HepG2 (cell line): ENCODE measurements around the gene ANKRD52. TPM values are rescaled to one million over a fixed set of nuclear protein-coding genes. Genes with fewer than 3 reads are reported as not detected.

Source experiments
- DRAP1 ChIP-seq: IDR thresholded peaks from 2 replicates; pipeline ENCODE4 v1.6.1; 2016; ENCODE audit warnings: missing genetic modification reagents, missing compliant biosample characterization
- EZH2 ChIP-seq: conservative IDR thresholded peaks from 2 replicates; pipeline ENCODE4 v1.6.1; 2012; ENCODE audit warnings: mild to moderate bottlenecking, low read depth, low read length, moderate library complexity
- MAF1 ChIP-seq: sonication (generic); formaldehyde crosslinking; IDR thresholded peaks from 2 replicates; pipeline ENCODE4 v1.5.0; 2020; ENCODE audit warnings: missing genetic modification reagents, borderline replicate concordance
- MAZ ChIP-seq, 2 experiments: sonication (generic) in 1 of 2; formaldehyde crosslinking in 1 of 2; IDR thresholded peaks; 2 replicates each; pipeline versions ENCODE4 v1.5.0 to v1.6.1; 2012 to 2020; ENCODE audit warnings: low read depth in 2 of 2, mild to moderate bottlenecking in 2 of 2, borderline replicate concordance in 1 of 2, improper control_type of control experiment in 1 of 2, low read length in 1 of 2, missing genetic modification reagents in 1 of 2, moderate library complexity in 1 of 2
- NFE2 ChIP-seq: sonication (generic); formaldehyde crosslinking; IDR thresholded peaks from 2 replicates; pipeline ENCODE4 v1.4.0; 2020; ENCODE audit warnings: missing genetic modification reagents
- SIN3A ChIP-seq: IDR thresholded peaks from 2 replicates; pipeline ENCODE4 v1.6.1; 2011; ENCODE audit warnings: low read depth, mild to moderate bottlenecking, control low read depth, low read length, borderline replicate concordance
- ZBTB3 ChIP-seq: sonication (generic); formaldehyde crosslinking; IDR thresholded peaks from 2 replicates; pipeline ENCODE4 v1.4.0; 2020; ENCODE audit warnings: low read depth, mild to moderate bottlenecking, moderate library complexity, missing genetic modification reagents, borderline replicate concordance
- ZKSCAN1 ChIP-seq: fragments of 150-350 bp; IDR thresholded peaks from 2 replicates; pipeline ENCODE4 v1.6.1; 2014; ENCODE audit warnings: low read length
- ZNF142 ChIP-seq: sonication (generic); formaldehyde crosslinking; IDR thresholded peaks from 2 replicates; pipeline ENCODE4 v1.4.0; 2020; ENCODE audit warnings: missing genetic modification reagents
- ZNF24 ChIP-seq: fragments of 450-650 bp; IDR thresholded peaks from 2 replicates; pipeline ENCODE4 v1.6.1; 2017; ENCODE audit warnings: antibody characterized with exemption, mild to moderate bottlenecking
- ZNF276 ChIP-seq: sonication (generic); formaldehyde crosslinking; IDR thresholded peaks from 2 replicates; pipeline ENCODE4 v1.4.0; 2020; ENCODE audit warnings: mild to moderate bottlenecking, low read depth, missing genetic modification reagents
- ZNF280B ChIP-seq: sonication (generic); formaldehyde crosslinking; IDR thresholded peaks from 2 replicates; pipeline ENCODE4 v1.5.0; 2020; ENCODE audit warnings: missing genetic modification reagents, mild to moderate bottlenecking, borderline replicate concordance
- ZNF3 ChIP-seq: IDR thresholded peaks from 2 replicates; pipeline ENCODE4 v1.7.0; 2017; ENCODE audit warnings: inconsistent platforms
- ZNF547 ChIP-seq: sonication (generic); formaldehyde crosslinking; IDR thresholded peaks from 2 replicates; pipeline ENCODE4 v1.5.1; 2020; ENCODE audit warnings: mild to moderate bottlenecking, missing genetic modification reagents
- ZNF766 ChIP-seq: sonication (generic); formaldehyde crosslinking; IDR thresholded peaks from 2 replicates; pipeline ENCODE4 v1.5.0; 2020; ENCODE audit warnings: missing genetic modification reagents, borderline replicate concordance
- polyA plus RNA-seq, 8 experiments: library from polyadenylated mRNA; depleted of rRNA in 3 of 8; stranded (reverse) in 7 of 8; unstranded in 1 of 8; fragments of >200 nt; fragmentation: Illumina TruSeq in 4 of 8; extraction: Trizol in 4 of 8; gene quantifications; 2 replicates each; pipeline versions ENCODE4 v1.2.1 to v1.2.3, GENCODE V29; 2011 to 2016; ENCODE audit warnings: low read depth in 4 of 8, missing spikeins in 1 of 8, mixed read lengths in 1 of 8; ENCODE audit not compliant: insufficient read depth in 1 of 8
- total RNA-seq, 5 experiments: library from RNA; depleted of rRNA; stranded (reverse); fragments of >200 nt; fragmentation: Illumina TruSeq; extraction: Trizol; gene quantifications; 2 replicates each; pipeline ENCODE4 v1.2.3, GENCODE V29; 2016; ENCODE audit warnings: low read depth in 1 of 5

ANKRD52 gene
- total and polyA plus RNA-seq, 2 of the 13 experiments (the other 11 are each of a cell fraction or from before 2014, with no cell fraction given): 7.8 to 9.2 TPM

GRCh38 chr12:56222531-56222895, 35.7 kb downstream of the ANKRD52 start (continued):
- TF ChIP-seq ZNF280B (CRISPR knock-in tag): no peak
- no peak for TF ChIP-seq NFE2 (CRISPR knock-in tag)
- 0 out of 2 replicates have a peak, but pooled peaks have one; percentile 9 for TF ChIP-seq SIN3A
- no peak for TF ChIP-seq DRAP1
- TF ChIP-seq ZNF142 (CRISPR knock-in tag): peak; percentile 79; the same call in 1 of the 2 replicates
- TF ChIP-seq ZNF24: no peak
- no peak for TF ChIP-seq EZH2
- 0 out of 2 replicates have a peak, but pooled peaks have one; percentile 13 for TF ChIP-seq ZBTB3
- no peak for TF ChIP-seq ZNF766 (CRISPR knock-in tag)
- no peak for TF ChIP-seq MAF1
- TF ChIP-seq ZNF547 (CRISPR knock-in tag): no peak
- no peak for TF ChIP-seq MAZ (IDR thresholded peaks at IDR 0.05; ENCODE audit: borderline replicate concordance, low read depth, low read length)
- TF ChIP-seq MAZ (CRISPR knock-in tag; IDR thresholded peaks at IDR 0.05; ENCODE audit: low read depth): no peak
- no peak for TF ChIP-seq ZKSCAN1
- TF ChIP-seq ZNF276 (CRISPR knock-in tag): no peak
- no peak for TF ChIP-seq ZNF3 (CRISPR knock-in tag)
